Loucy (cell line): Measurements from ENCODE around the gene S1PR3.

ENCODE experiments used
- H2AFZ ChIP-seq: fragments of 200-600 bp; sonication (generic); 2 replicates; pipeline ENCODE4 v1.6.0; 2016; ENCODE audit warnings: antibody characterized with exemption, mild to moderate bottlenecking, low read length, moderate library complexity
- H3F3A ChIP-seq: fragments of 200-600 bp; 2 replicates; pipeline ENCODE4 v1.6.0; 2016; ENCODE audit warnings: antibody characterized with exemption, low read depth, mild to moderate bottlenecking
- H3K27me3 ChIP-seq: fragments of 200-600 bp; sonication (generic); 2 replicates; pipeline ENCODE4 v1.6.1; 2014; ENCODE audit warnings: low read length, mild to moderate bottlenecking; ENCODE audit not compliant: insufficient read depth, poor library complexity, severe bottlenecking
- H3K36me3 ChIP-seq: fragments of 200-600 bp; sonication (generic); 2 replicates; pipeline ENCODE4 v1.6.1; 2016; ENCODE audit warnings: low read length; ENCODE audit not compliant: insufficient read depth
- H3K4me1 ChIP-seq: fragments of 200-600 bp; sonication (generic); 2 replicates; pipeline ENCODE4 v1.5.1; 2014; ENCODE audit warnings: low read length, mild to moderate bottlenecking; ENCODE audit not compliant: insufficient read depth, poor library complexity, severe bottlenecking
- H3K4me2 ChIP-seq: fragments of 200-600 bp; sonication (generic); 2 replicates; pipeline ENCODE4 v1.6.0; 2014; ENCODE audit warnings: antibody characterized with exemption, low read length, low read depth, mild to moderate bottlenecking; ENCODE audit not compliant: poor library complexity, severe bottlenecking
- H3K4me3 ChIP-seq: fragments of 200-600 bp; sonication (generic); 2 replicates; pipeline ENCODE4 v1.5.1; 2014; ENCODE audit warnings: low read length, mild to moderate bottlenecking, mixed read lengths; ENCODE audit not compliant: poor library complexity, severe bottlenecking
- H3K79me2 ChIP-seq: fragments of 200-600 bp; sonication (generic); 2 replicates; pipeline ENCODE4 v1.6.1; 2014; ENCODE audit warnings: low read length; ENCODE audit not compliant: insufficient read depth
- H3K9ac ChIP-seq: fragments of 200-600 bp; sonication (generic); 2 replicates; pipeline ENCODE4 v1.6.0; 2014; ENCODE audit warnings: mild to moderate bottlenecking, low read depth, low read length, moderate library complexity; ENCODE audit not compliant: poor library complexity, severe bottlenecking
- H3K9me2 ChIP-seq: fragments of 200-600 bp; sonication (generic); replicated peaks from 2 replicates; pipeline ENCODE4 v1.6.1; 2016; ENCODE audit warnings: low read depth, low read length, mixed read lengths
- H3K9me3 ChIP-seq: fragments of 200-600 bp; sonication (generic); 2 replicates; pipeline ENCODE4 v1.6.1; 2014; ENCODE audit warnings: mild to moderate bottlenecking, antibody characterized with exemption, low read length, low read depth; ENCODE audit not compliant: insufficient read depth
- H4K20me1 ChIP-seq: fragments of 200-600 bp; sonication (generic); 2 replicates; pipeline ENCODE4 v1.6.0; 2014; ENCODE audit warnings: antibody characterized with exemption, low read length, mild to moderate bottlenecking; ENCODE audit not compliant: insufficient read depth, poor library complexity, severe bottlenecking
- CTCF ChIP-seq: fragments of 200-600 bp; sonication (generic); conservative IDR thresholded peaks from 2 replicates; pipeline ENCODE4 v1.5.1; 2014; ENCODE audit warnings: mild to moderate bottlenecking, antibody characterized with exemption, low read length
- EZH2phosphoT487 ChIP-seq: fragments of 200-600 bp; IDR thresholded peaks from 2 replicates; pipeline ENCODE4 v1.6.1; 2018; ENCODE audit warnings: antibody characterized with exemption, mild to moderate bottlenecking, moderate library complexity, borderline replicate concordance

Gene S1PR3

GRCh38 chr9:88990729-88991065, 571 bp upstream of the S1PR3 start:
- H4K20me1 ChIP-seq, result no peaks in the 10 kb centered on the region
- H3K36me3 ChIP-seq, result no peaks in the 10 kb centered on the region
- H3F3A ChIP-seq, result no peaks in the 10 kb centered on the region; the same call in 1 of the 2 replicates
- H3K27me3 ChIP-seq, result no peaks in the 10 kb centered on the region
- no peaks in the 10 kb centered on the region for H3K9me2 ChIP-seq
- H3K9ac ChIP-seq, result no peak overlapping the region
- no peak overlapping the region for H3K4me2 ChIP-seq
- no peak for TF ChIP-seq EZH2phosphoT487
- TF ChIP-seq CTCF, result no peak
- H3K4me3 ChIP-seq, result no peak overlapping the region
- H3K9me3 ChIP-seq, result no peaks in the 10 kb centered on the region
- peaks cover 22% of the 10 kb centered on the region for H3K4me1 ChIP-seq
- H3K79me2 ChIP-seq, result no peaks in the 10 kb centered on the region
- H2AFZ ChIP-seq, result no peak overlapping the region

- no peaks in the 10 kb centered on the region for H3K9me2 ChIP-seq
- H3K9me3 ChIP-seq, result no peaks in the 10 kb centered on the region
- no peaks in the 10 kb centered on the region for H3K36me3 ChIP-seq
- no peak overlapping the region for H3K4me3 ChIP-seq
- H3K4me1 ChIP-seq, result peaks cover 22% of the 10 kb centered on the region
- no peaks in the 10 kb centered on the region; the same call in 1 of the 2 replicates for H3F3A ChIP-seq
- no peak for TF ChIP-seq CTCF
- no peak for TF ChIP-seq EZH2phosphoT487
- no peaks in the 10 kb centered on the region for H4K20me1 ChIP-seq
- H3K79me2 ChIP-seq, result no peaks in the 10 kb centered on the region
- H3K27me3 ChIP-seq, result no peaks in the 10 kb centered on the region
- no peak overlapping the region for H2AFZ ChIP-seq
- no peak overlapping the region for H3K9ac ChIP-seq
- H3K4me2 ChIP-seq, result no peak overlapping the region
Measured at GRCh38 chr9:88992556-88992955, 1.3 kb downstream of the S1PR3 start.

- Histone ChIP-seq H3K9me2 (no peaks in the 10 kb centered on the region), H4K20me1 (no peaks in the 10 kb centered on the region), H3K9me3 (no peaks in the 10 kb centered on the region), H3K9ac (no peak overlapping the region), H2AFZ (no peak overlapping the region), H3K4me1 (peaks cover 20% of the 10 kb centered on the region), H3F3A (no peaks in the 10 kb centered on the region; the same call in 1 of the 2 replicates), H3K79me2 (no peaks in the 10 kb centered on the region), H3K4me2 (no peak overlapping the region), H3K4me3 (no peak overlapping the region), H3K27me3 (no peaks in the 10 kb centered on the region), H3K36me3 (no peaks in the 10 kb centered on the region)
- no peak for TF ChIP-seq EZH2phosphoT487
- no peak for TF ChIP-seq CTCF
Measured at GRCh38 chr9:88993327-88993726, 2.1 kb downstream of the S1PR3 start.
